ENCODE measurements around the gene EIF4E3.

Gene EIF4E3

GRCh38 chr3:71685686-71686085, 39.5 kb downstream of the EIF4E3 start:
- DNase-seq: no peak

- no peak for DNase-seq
These were observed 40.3 kb downstream of the EIF4E3 start for GRCh38 chr3:71684757-71685386.

GRCh38 chr3:71684046-71684756, 41.0 kb downstream of the EIF4E3 start:
- no peak for DNase-seq

GRCh38 chr3:71681224-71681668, 44.0 kb downstream of the EIF4E3 start:
- DNase-seq: peak; percentile 19

GRCh38 chr3:71680603-71681002, 44.6 kb downstream of the EIF4E3 start:
- DNase-seq: no peak

GRCh38 chr3:71676931-71677330, 48.3 kb downstream of the EIF4E3 start:
- no peak for DNase-seq

GRCh38 chr3:71673486-71673885, 51.7 kb downstream of the EIF4E3 start:
- DNase-seq: no peak

GRCh38 chr3:71672807-71673206, 52.4 kb downstream of the EIF4E3 start:
- no peak for DNase-seq

GRCh38 chr3:71672340-71672739, 52.9 kb downstream of the EIF4E3 start:
- DNase-seq: no peak

- DNase-seq: no peak
These were observed 53.9 kb downstream of the EIF4E3 start for GRCh38 chr3:71671216-71671845.

GRCh38 chr3:71662568-71662967, 62.6 kb downstream of the EIF4E3 start:
- DNase-seq: no peak

GRCh38 chr3:71662056-71662455, 63.1 kb downstream of the EIF4E3 start:
- DNase-seq: no peak

GRCh38 chr3:71659864-71660591, 65.2 kb downstream of the EIF4E3 start:
- DNase-seq: no peak

GRCh38 chr3:71657831-71658530, 67.2 kb downstream of the EIF4E3 start:
- no peak for DNase-seq

- no peak for DNase-seq
These were observed 70.1 kb downstream of the EIF4E3 start for GRCh38 chr3:71655061-71655460.

- no peak for DNase-seq
These were observed 71.8 kb downstream of the EIF4E3 start for GRCh38 chr3:71653414-71653807.

- DNase-seq: peak; percentile 8
These were observed 72.3 kb downstream of the EIF4E3 start for GRCh38 chr3:71652781-71653413.

GRCh38 chr3:71651625-71652024, 73.6 kb downstream of the EIF4E3 start:
- DNase-seq: no peak

GRCh38 chr3:71650372-71650771, 74.8 kb downstream of the EIF4E3 start:
- DNase-seq: no peak

GRCh38 chr3:71649757-71650156, 75.4 kb downstream of the EIF4E3 start:
- DNase-seq: no peak

- DNase-seq: no peak
These were observed 77.5 kb downstream of the EIF4E3 start for GRCh38 chr3:71647751-71648150.

- no peak for DNase-seq
These were observed 78.2 kb downstream of the EIF4E3 start for GRCh38 chr3:71646971-71647370.

Data from NCI-H510A (cell line).